HepG2 (cell line): ENCODE results near the gene FCHSD1. TPM values are rescaled to one million over a fixed set of nuclear protein-coding genes. Genes with fewer than 3 reads are reported as not detected.

Source experiments
- GTF3A ChIP-seq: sonication (generic); formaldehyde crosslinking; conservative IDR thresholded peaks from 2 replicates; pipeline ENCODE4 v1.4.0; 2020; ENCODE audit warnings: mild to moderate bottlenecking, missing genetic modification reagents
- HINFP ChIP-seq: sonication (generic); formaldehyde crosslinking; IDR thresholded peaks from 2 replicates; pipeline ENCODE4 v1.4.0; 2020; ENCODE audit warnings: low read depth, mild to moderate bottlenecking, missing genetic modification reagents
- LCORL ChIP-seq, 2 experiments: fragments of 450-650 bp in 1 of 2; sonication (generic) in 1 of 2; formaldehyde crosslinking in 1 of 2; IDR thresholded peaks; 2 replicates each; pipeline versions ENCODE4 v1.5.0 to v1.6.1; 2017 to 2020; ENCODE audit warnings: antibody characterized with exemption in 1 of 2, missing genetic modification reagents in 1 of 2
- MAX ChIP-seq: IDR thresholded peaks from 2 replicates; pipeline ENCODE4 v1.6.1; 2012; ENCODE audit warnings: inconsistent platforms
- MEIS2 ChIP-seq: sonication (generic); formaldehyde crosslinking; IDR thresholded peaks from 2 replicates; pipeline ENCODE4 v1.9.0; 2021; ENCODE audit warnings: mild to moderate bottlenecking, missing genetic modification reagents
- MZF1 ChIP-seq: sonication (generic); formaldehyde crosslinking; IDR thresholded peaks from 2 replicates; pipeline ENCODE4 v1.8.1; 2023; ENCODE audit warnings: mild to moderate bottlenecking, missing genetic modification reagents, borderline replicate concordance
- NCOA2 ChIP-seq: sonication (generic); formaldehyde crosslinking; IDR thresholded peaks from 2 replicates; pipeline ENCODE4 v1.8.0; 2022; ENCODE audit warnings: inconsistent platforms
- NCOA5 ChIP-seq: sonication (generic); formaldehyde crosslinking; IDR thresholded peaks from 2 replicates; pipeline ENCODE4 v1.4.0; 2020; ENCODE audit warnings: missing genetic modification reagents
- RFX5 ChIP-seq: IDR thresholded peaks from 2 replicates; pipeline ENCODE4 v1.6.1; 2011; ENCODE audit warnings: low read depth, low read length, improper control_type of control experiment
- SIX4 ChIP-seq: sonication (generic); formaldehyde crosslinking; IDR thresholded peaks from 2 replicates; pipeline ENCODE4 v1.4.0; 2020; ENCODE audit warnings: missing genetic modification reagents
- SMAD1 ChIP-seq: sonication (generic); formaldehyde crosslinking; IDR thresholded peaks from 2 replicates; pipeline ENCODE4 v1.4.0; 2020; ENCODE audit warnings: missing genetic modification reagents, low read depth, mild to moderate bottlenecking, borderline replicate concordance
- TCF12 ChIP-seq, 2 experiments: fragments of 450-650 bp in 1 of 2; sonication (generic) in 1 of 2; formaldehyde crosslinking in 1 of 2; IDR thresholded peaks; 2 replicates each; pipeline versions ENCODE4 v1.6.1 to v1.8.0; 2017 to 2022; ENCODE audit warnings: antibody characterized with exemption in 1 of 2, mild to moderate bottlenecking in 1 of 2, missing genetic modification reagents in 1 of 2, moderate library complexity in 1 of 2
- ZNF441 ChIP-seq: sonication (generic); formaldehyde crosslinking; IDR thresholded peaks from 2 replicates; pipeline ENCODE4 v1.7.0; 2021; ENCODE audit warnings: missing genetic modification reagents, borderline replicate concordance
- ZZZ3 ChIP-seq: sonication (generic); formaldehyde crosslinking; IDR thresholded peaks from 2 replicates; pipeline ENCODE4 v1.4.0; 2020; ENCODE audit warnings: missing genetic modification reagents, mild to moderate bottlenecking, borderline replicate concordance
- polyA plus RNA-seq, 8 experiments: library from polyadenylated mRNA; depleted of rRNA in 3 of 8; stranded (reverse) in 7 of 8; unstranded in 1 of 8; fragments of >200 nt; fragmentation: Illumina TruSeq in 4 of 8; extraction: Trizol in 4 of 8; gene quantifications; 2 replicates each; pipeline versions ENCODE4 v1.2.1 to v1.2.3, GENCODE V29; 2011 to 2016; ENCODE audit warnings: low read depth in 4 of 8, missing spikeins in 1 of 8, mixed read lengths in 1 of 8; ENCODE audit not compliant: insufficient read depth in 1 of 8
- total RNA-seq, 5 experiments: library from RNA; depleted of rRNA; stranded (reverse); fragments of >200 nt; fragmentation: Illumina TruSeq; extraction: Trizol; gene quantifications; 2 replicates each; pipeline ENCODE4 v1.2.3, GENCODE V29; 2016; ENCODE audit warnings: low read depth in 1 of 5
- TF ChIP-seq, protein P1 (sequence below): sonication (generic); formaldehyde crosslinking; IDR thresholded peaks from 2 replicates; pipeline ENCODE4 v1.4.0; 2020; ENCODE audit warnings: mild to moderate bottlenecking, missing genetic modification reagents
- TF ChIP-seq, protein P2 (sequence below): sonication (generic); formaldehyde crosslinking; IDR thresholded peaks from 2 replicates; pipeline ENCODE4 v1.5.0; 2020; ENCODE audit warnings: missing genetic modification reagents

FCHSD1 gene
- total and polyA plus RNA-seq, 2 of the 13 experiments (the other 11 are each of a cell fraction or from before 2014, with no cell fraction given), result 5.5 to 15.4 TPM

- TF ChIP-seq, protein P1, sequence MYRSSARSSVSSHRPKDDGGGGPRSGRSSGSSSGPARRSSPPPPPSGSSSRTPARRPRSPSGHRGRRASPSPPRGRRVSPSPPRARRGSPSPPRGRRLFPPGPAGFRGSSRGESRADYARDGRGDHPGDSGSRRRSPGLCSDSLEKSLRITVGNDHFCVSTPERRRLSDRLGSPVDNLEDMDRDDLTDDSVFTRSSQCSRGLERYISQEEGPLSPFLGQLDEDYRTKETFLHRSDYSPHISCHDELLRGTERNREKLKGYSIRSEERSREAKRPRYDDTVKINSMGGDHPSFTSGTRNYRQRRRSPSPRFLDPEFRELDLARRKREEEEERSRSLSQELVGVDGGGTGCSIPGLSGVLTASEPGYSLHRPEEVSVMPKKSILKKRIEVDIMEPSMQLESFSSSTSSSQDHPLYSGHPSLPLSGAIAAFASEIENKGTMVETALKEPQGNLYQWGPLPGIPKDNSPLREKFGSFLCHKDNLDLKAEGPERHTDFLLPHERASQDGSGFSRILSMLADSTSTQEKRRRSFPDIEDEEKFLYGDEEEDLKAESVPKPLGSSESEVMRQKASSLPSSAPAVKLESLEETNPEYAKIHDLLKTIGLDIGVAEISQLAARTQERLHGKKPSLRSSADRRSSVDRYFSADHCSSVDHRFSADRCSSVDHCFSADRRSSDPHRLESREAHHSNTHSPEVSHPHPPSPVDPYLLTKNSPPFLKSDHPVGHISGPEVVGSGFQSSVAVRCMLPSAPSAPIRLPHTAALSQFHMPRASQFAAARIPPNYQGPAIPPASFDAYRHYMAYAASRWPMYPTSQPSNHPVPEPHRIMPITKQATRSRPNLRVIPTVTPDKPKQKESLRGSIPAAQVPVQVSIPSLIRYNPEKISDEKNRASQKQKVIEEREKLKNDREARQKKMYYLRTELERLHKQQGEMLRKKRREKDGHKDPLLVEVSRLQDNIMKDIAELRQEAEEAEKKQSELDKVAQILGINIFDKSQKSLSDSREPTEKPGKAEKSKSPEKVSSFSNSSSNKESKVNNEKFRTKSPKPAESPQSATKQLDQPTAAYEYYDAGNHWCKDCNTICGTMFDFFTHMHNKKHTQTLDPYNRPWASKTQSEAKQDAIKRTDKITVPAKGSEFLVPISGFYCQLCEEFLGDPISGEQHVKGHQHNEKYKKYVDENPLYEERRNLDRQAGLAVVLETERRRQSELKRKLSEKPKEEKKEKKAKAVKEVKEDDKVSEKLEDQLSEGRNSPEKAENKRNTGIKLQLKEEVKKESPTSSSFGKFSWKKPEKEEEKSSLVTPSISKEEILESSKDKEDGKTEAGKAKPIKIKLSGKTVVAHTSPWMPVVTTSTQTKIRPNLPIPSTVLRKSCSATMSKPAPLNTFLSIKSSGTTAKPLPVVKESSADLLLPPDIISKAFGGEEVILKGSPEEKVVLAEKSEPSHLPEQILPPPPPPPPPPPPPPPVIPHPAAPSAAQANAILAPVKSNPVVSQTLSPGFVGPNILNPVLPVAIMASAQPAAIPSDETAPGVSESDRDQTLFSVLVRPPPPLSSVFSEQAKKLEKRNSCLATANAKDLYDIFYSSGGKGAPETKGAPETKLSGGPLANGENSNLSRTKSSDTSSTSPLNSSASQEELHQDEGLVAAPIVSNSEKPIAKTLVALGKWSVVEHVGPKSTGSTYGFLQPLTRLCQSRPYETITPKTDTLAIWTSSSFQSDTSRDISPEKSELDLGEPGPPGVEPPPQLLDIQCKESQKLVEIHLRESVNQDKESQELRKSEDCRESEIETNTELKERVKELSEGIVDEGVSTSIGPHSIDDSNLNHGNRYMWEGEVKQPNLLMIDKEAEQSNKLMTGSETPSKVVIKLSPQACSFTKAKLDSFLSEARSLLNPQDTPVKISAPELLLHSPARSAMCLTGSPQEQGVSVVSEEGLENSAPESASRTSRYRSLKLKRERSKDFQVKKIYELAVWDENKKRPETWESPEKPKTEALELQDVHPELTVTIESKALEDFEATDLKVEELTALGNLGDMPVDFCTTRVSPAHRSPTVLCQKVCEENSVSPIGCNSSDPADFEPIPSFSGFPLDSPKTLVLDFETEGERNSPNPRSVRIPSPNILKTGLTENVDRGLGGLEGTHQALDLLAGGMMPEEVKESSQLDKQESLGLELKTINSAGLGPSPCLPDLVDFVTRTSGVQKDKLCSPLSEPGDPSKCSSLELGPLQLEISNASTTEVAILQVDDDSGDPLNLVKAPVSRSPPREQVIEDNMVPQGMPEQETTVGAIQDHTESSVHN, result peak; percentile 69; the same call in 1 of the 2 replicates
- TF ChIP-seq HINFP (CRISPR knock-in tag) (peak; percentile 96), LCORL (IDR thresholded peaks at IDR 0.05) (no peak), LCORL (CRISPR knock-in tag; IDR thresholded peaks at IDR 0.05) (peak; percentile 75), GTF3A (no peak), MAX (peak; percentile 98), NCOA2 (CRISPR knock-in tag) (no peak), NCOA5 (CRISPR knock-in tag) (no peak), SIX4 (CRISPR knock-in tag) (peak; percentile 38; the same call in 1 of the 2 replicates), ZNF441 (CRISPR knock-in tag) (no peak), MEIS2 (peak; percentile 59), ZZZ3 (CRISPR knock-in tag) (peak; percentile 57; the same call in 1 of the 2 replicates), MZF1 (CRISPR knock-in tag) (no peak), SMAD1 (CRISPR knock-in tag) (peak; percentile 96; the same call in 1 of the 2 replicates), TCF12 (IDR thresholded peaks at IDR 0.05) (no peak), TCF12 (CRISPR knock-in tag; IDR thresholded peaks at IDR 0.05) (peak; percentile 44; the same call in 1 of the 2 replicates), RFX5 (no peak)
- TF ChIP-seq, protein P2, sequence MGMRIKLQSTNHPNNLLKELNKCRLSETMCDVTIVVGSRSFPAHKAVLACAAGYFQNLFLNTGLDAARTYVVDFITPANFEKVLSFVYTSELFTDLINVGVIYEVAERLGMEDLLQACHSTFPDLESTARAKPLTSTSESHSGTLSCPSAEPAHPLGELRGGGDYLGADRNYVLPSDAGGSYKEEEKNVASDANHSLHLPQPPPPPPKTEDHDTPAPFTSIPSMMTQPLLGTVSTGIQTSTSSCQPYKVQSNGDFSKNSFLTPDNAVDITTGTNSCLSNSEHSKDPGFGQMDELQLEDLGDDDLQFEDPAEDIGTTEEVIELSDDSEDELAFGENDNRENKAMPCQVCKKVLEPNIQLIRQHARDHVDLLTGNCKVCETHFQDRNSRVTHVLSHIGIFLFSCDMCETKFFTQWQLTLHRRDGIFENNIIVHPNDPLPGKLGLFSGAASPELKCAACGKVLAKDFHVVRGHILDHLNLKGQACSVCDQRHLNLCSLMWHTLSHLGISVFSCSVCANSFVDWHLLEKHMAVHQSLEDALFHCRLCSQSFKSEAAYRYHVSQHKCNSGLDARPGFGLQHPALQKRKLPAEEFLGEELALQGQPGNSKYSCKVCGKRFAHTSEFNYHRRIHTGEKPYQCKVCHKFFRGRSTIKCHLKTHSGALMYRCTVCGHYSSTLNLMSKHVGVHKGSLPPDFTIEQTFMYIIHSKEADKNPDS, result no peak
Observed at GRCh38 chr5:141618804-141619554, 32.2 kb downstream of the FCHSD1 start, which contains the start of gene DIAPH1 (continued).
